Measurements from ENCODE around the gene BEAN1.

Gene BEAN1

GRCh38 chr16:66502020-66502913, 75.2 kb downstream of the BEAN1 start:
- Histone ChIP-seq H3K27ac (ENCODE audit: low read depth, low read length) (no peak overlapping the region), H3K4me3 (ENCODE audit: low read length) (no peak overlapping the region), H3K9me3 (ENCODE audit: control insufficient read depth, insufficient read depth, low read length) (no peaks in the 10 kb centered on the region), H3F3A (ENCODE audit: control insufficient read depth, insufficient read depth) (no peaks in the 10 kb centered on the region), H3K79me2 (ENCODE audit: control insufficient read depth, low read length) (no peaks in the 10 kb centered on the region), H3K27me3 (ENCODE audit: control insufficient read depth, low read length) (0 out of 2 replicates have a peak, but pooled peaks cover 2% of the 10 kb centered on the region), H3K9me2 (replicated peaks; ENCODE audit: control insufficient read depth, low read length) (no peaks in the 10 kb centered on the region), H3K36me3 (ENCODE audit: control insufficient read depth, low read length) (no peaks in the 10 kb centered on the region), H3K4me2 (ENCODE audit: low read length) (no peak overlapping the region), H3K4me1 (ENCODE audit: control insufficient read depth, low read length) (no peaks in the 10 kb centered on the region), H4K20me1 (ENCODE audit: control insufficient read depth, insufficient read depth, low read depth, low read length) (no peaks in the 10 kb centered on the region)
- TF ChIP-seq CTCF (IDR thresholded peaks at IDR 0.05; ENCODE audit: low read depth, low read length, poor library complexity, severe bottlenecking), result no peak
- no peak for TF ChIP-seq EZH2phosphoT487 (IDR thresholded peaks at IDR 0.05; ENCODE audit: borderline replicate concordance, low read length)

- Histone ChIP-seq H3K27me3 (ENCODE audit: control insufficient read depth, low read length) (peaks cover 6% of the 10 kb centered on the region; the same call in 1 of the 2 replicates), H3K9me2 (replicated peaks; ENCODE audit: control insufficient read depth, low read length) (no peaks in the 10 kb centered on the region), H3F3A (ENCODE audit: control insufficient read depth, insufficient read depth) (no peaks in the 10 kb centered on the region), H3K4me1 (ENCODE audit: control insufficient read depth, low read length) (no peaks in the 10 kb centered on the region), H3K79me2 (ENCODE audit: control insufficient read depth, low read length) (no peaks in the 10 kb centered on the region), H4K20me1 (ENCODE audit: control insufficient read depth, insufficient read depth, low read depth, low read length) (no peaks in the 10 kb centered on the region), H3K4me2 (ENCODE audit: low read length) (no peak overlapping the region), H3K27ac (ENCODE audit: low read depth, low read length) (no peak overlapping the region), H3K9me3 (ENCODE audit: control insufficient read depth, insufficient read depth, low read length) (no peaks in the 10 kb centered on the region), H3K4me3 (ENCODE audit: low read length) (no peak overlapping the region), H3K36me3 (ENCODE audit: control insufficient read depth, low read length) (no peaks in the 10 kb centered on the region)
- TF ChIP-seq CTCF (IDR thresholded peaks at IDR 0.05; ENCODE audit: low read depth, low read length, poor library complexity, severe bottlenecking), result no peak
- no peak for TF ChIP-seq EZH2phosphoT487 (IDR thresholded peaks at IDR 0.05; ENCODE audit: borderline replicate concordance, low read length)
These were observed 75.9 kb downstream of the BEAN1 start for GRCh38 chr16:66503030-66503429.

- H3F3A ChIP-seq (ENCODE audit: control insufficient read depth, insufficient read depth), result no peaks in the 10 kb centered on the region
- no peak for TF ChIP-seq CTCF (IDR thresholded peaks at IDR 0.05; ENCODE audit: low read depth, low read length, poor library complexity, severe bottlenecking)
- no peak for TF ChIP-seq EZH2phosphoT487 (IDR thresholded peaks at IDR 0.05; ENCODE audit: borderline replicate concordance, low read length)
- no peaks in the 10 kb centered on the region for H4K20me1 ChIP-seq (ENCODE audit: control insufficient read depth, insufficient read depth, low read depth, low read length)
- H3K36me3 ChIP-seq (ENCODE audit: control insufficient read depth, low read length), result no peaks in the 10 kb centered on the region
- no peaks in the 10 kb centered on the region for H3K9me2 ChIP-seq (replicated peaks; ENCODE audit: control insufficient read depth, low read length)
- no peaks in the 10 kb centered on the region for H3K9me3 ChIP-seq (ENCODE audit: control insufficient read depth, insufficient read depth, low read length)
- no peaks in the 10 kb centered on the region for H3K79me2 ChIP-seq (ENCODE audit: control insufficient read depth, low read length)
- H3K27me3 ChIP-seq (ENCODE audit: control insufficient read depth, low read length), result peaks cover 7% of the 10 kb centered on the region; the same call in 1 of the 2 replicates
- H3K4me1 ChIP-seq (ENCODE audit: control insufficient read depth, low read length), result no peaks in the 10 kb centered on the region
- no peak overlapping the region for H3K4me3 ChIP-seq (ENCODE audit: low read length)
- H3K4me2 ChIP-seq (ENCODE audit: low read length), result no peak overlapping the region
- H3K27ac ChIP-seq (ENCODE audit: low read depth, low read length), result no peak overlapping the region
These were observed 76.5 kb downstream of the BEAN1 start for GRCh38 chr16:66503612-66504011.

All from DOHH2 (cell line).